C4-2B (cell line): ENCODE measurements around the gene TNPO1.

Experiments used
- H3K27ac ChIP-seq: fragments of 450-650 bp; 2 replicates; pipeline ENCODE4 v1.5.1; 2017
- ZFX ChIP-seq: fragments of 450-650 bp; IDR thresholded peaks from 2 replicates; pipeline ENCODE4 v1.6.1; 2017
- TF ChIP-seq, protein P1 (sequence below): fragments of 450-650 bp; conservative IDR thresholded peaks from 2 replicates; pipeline ENCODE4 v1.5.1; 2017; ENCODE audit warnings: mild to moderate bottlenecking

TNPO1 gene

GRCh38 chr5:72892846-72893245 is 76.4 kb downstream of the TNPO1 start:
- no peak for TF ChIP-seq ZFX
- TF ChIP-seq, protein P1, sequence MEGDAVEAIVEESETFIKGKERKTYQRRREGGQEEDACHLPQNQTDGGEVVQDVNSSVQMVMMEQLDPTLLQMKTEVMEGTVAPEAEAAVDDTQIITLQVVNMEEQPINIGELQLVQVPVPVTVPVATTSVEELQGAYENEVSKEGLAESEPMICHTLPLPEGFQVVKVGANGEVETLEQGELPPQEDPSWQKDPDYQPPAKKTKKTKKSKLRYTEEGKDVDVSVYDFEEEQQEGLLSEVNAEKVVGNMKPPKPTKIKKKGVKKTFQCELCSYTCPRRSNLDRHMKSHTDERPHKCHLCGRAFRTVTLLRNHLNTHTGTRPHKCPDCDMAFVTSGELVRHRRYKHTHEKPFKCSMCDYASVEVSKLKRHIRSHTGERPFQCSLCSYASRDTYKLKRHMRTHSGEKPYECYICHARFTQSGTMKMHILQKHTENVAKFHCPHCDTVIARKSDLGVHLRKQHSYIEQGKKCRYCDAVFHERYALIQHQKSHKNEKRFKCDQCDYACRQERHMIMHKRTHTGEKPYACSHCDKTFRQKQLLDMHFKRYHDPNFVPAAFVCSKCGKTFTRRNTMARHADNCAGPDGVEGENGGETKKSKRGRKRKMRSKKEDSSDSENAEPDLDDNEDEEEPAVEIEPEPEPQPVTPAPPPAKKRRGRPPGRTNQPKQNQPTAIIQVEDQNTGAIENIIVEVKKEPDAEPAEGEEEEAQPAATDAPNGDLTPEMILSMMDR = no peak
- H3K27ac ChIP-seq = peak overlapping the region; percentile 49; the same call in 1 of the 2 replicates

DNA sequence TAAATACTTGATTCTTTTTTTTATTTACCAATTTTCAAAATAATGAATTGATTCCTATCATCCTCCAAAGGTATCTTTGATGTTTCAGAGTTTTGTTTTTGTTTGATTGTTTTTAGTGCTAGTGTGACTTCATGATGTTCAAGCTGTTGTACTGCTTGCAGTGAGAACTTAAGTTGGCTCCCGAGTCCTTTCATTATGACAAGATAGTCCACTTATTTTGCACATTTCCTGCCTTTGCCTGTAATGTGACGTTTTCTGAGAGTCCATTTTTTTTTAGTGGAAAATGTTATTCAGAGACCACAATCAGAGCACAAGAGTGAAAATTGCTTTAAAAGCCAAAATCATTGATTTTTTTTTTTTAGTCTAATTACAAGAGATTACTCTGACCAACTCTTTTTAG is 79.3 kb downstream of the TNPO1 start:
- TF ChIP-seq, protein P1 = no peak
- no peak for TF ChIP-seq ZFX
- no peak overlapping the region for H3K27ac ChIP-seq

GRCh38 chr5:72906806-72907205 is 90.3 kb downstream of the TNPO1 start:
- TF ChIP-seq, protein P1 = no peak
- TF ChIP-seq ZFX = no peak
- no peak overlapping the region for H3K27ac ChIP-seq

DNA sequence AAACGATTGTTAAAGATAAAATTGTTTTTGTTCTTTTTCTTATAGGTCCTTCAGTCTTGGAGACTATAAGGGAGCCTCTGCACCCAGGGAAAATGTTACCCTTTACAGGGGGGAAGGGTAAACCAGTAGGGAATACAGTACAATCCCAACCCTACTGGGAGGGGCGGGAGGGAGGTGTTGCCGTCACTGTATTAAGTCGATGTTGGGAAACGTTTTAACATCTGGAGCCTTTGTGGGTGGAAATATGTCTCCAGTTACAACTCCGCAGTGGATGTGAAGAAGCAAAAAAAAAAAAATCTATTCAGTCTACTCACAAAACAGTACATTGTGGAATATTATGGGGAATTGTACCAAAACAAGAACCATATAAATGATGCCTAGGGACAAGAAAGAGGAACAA is 92.2 kb downstream of the TNPO1 start:
- H3K27ac ChIP-seq = no peak overlapping the region
- TF ChIP-seq, protein P1 = no peak
- no peak for TF ChIP-seq ZFX

- no peak overlapping the region for H3K27ac ChIP-seq
- no peak for TF ChIP-seq ZFX
- TF ChIP-seq, protein P1 = no peak
Observed at GRCh38 chr5:72917371-72917776, 100.9 kb downstream of the TNPO1 start.

GRCh38 chr5:72920690-72921502 is 104.4 kb downstream of the TNPO1 start:
- no peak for TF ChIP-seq ZFX
- TF ChIP-seq, protein P1 = peak; percentile 65
- no peak overlapping the region for H3K27ac ChIP-seq

DNA sequence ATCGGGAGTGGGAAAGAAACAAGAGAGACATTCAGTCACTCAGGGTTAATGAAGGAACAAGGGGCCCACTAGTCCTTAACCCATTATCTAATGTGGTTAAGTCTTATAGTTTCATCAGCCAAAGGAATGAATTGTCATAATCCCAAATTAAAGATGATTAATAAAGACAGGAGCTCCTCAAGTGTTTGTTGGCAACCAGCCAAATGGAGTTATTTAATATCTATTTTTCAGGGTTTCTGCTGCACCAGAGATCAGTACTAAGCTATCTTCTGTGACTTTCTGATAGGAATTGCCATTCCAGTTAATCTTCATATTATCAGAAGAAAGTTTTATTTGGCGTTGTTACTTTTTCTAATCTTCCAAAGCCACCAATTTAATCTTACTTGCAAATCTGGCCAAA is 105.4 kb downstream of the TNPO1 start:
- TF ChIP-seq, protein P1 = no peak
- no peak for TF ChIP-seq ZFX
- no peak overlapping the region for H3K27ac ChIP-seq
